CD4-positive, alpha-beta T cell treated with Interleukin-17A for 1 hour (primary cell): ENCODE data around the gene SH3RF3.

ENCODE experiments used
- DNase-seq: peaks from one replicate; pipeline ENCODE4 v3.0.0-alpha.2; 2020

The SH3RF3 gene

DNA sequence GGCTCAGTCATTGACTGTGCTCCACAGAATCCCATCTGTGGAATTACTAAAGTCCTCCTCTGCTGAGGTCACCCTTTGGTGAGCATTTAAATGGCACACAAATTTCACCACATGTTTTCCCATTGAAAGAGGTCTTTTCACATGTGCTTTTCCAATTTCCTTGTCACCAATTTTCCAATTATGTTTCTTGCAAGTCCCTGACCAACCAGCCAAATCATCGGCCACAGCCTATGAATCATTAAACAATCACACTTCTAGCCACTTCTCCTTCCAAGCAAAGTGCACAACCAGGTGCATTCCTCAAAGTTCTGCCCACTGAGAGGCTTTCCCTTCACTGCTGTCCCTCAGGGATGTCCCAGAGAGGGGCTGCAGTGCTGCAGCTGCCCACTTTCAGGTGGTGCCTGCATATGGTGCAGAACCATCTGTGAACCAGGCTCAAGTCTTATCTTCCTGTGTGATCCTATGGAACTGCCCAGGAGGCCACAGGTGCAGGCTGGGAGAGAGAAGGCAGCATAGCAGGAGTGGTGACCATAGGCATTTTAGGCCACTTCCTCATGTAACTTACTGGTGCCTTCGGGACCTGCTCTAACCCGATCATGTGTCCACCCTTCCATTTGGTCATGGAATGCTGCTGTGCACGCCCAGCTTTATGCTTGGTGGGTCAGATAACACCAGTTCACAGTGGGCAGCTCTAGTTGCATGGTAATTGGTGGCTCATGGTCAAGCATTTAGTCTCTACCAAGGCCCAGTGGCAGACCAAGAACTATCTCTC lies 331.7 kb downstream of the SH3RF3 start:
- no peak for DNase-seq

DNA sequence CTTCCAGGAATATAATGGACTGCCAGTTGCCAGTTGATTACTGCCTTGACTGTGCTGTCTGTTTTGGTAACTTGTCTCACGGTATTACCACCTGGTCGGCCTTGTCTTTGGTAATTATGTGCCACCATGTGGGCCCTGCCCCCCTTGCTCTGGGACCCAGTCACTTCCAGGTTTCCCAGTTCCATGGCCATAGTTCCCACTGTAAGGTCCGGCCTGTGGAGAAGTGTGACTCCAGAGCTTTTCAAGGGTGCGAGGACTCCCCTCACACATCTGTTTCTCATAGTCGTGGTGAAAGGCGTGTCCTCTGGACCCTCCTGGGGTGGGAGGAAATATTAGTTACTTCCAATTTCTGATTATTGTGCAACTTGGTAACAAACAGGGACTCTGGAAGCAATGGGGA lies 334.2 kb downstream of the SH3RF3 start:
- DNase-seq: no peak

DNA sequence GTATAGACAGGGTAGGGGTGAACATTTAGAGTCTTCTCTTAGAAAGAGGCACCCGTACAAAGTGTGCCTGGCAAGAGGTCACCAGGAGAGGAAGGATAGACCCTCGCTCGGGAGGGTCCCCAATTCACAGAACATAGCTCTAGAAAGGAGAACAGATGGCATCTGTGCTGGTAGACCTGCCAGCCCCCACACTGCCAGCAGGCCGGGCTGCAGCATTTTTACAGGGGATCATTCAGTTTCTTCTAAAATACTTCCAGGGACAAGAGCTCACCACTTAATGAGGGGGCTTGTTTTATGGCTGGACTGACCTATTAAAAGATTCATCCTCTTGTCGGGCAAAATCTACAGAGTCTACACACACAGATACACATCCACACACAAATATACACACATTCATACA lies 334.9 kb downstream of the SH3RF3 start:
- DNase-seq: no peak

DNA sequence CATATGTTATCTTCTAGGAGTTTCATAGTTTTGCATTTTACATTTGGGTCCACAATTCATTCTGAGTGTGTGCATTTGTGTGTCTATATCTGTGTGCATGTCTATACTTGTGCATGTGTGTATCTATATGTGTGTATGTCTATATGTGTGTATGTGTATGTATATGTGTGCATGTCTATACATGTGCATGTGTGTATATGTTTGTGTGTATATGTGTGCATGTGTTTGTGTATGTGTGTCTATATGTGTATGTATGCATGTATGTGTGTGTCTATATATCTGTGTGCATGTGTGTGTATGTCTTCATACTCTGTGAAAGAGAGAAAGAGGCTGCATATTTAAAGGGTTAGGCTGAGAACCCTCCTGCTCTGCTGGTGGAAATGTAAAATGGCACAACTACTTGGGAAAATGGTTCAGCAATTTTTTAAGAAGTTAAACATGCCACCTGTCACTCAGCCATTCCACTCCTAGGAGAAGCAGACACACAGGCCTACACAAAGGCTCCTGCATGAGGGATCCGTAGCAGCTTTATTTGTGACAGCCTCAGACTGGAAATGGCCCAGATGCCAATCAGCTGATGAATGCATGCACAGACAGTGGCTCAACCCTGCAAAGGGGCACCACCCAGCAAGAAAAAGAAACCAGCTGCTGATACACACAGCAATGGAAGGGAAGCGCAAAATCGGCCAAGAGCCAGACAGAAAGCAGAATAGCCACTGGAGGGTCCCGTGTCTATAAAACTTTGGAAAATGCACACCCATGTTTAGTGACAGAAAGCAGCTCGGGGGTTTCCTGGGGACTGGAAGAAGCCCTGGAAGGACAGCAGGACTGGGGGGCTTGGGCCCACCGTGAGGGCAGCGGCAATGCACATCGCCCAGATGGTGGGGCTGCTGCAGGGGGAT lies 337.9 kb downstream of the SH3RF3 start:
- DNase-seq: no peak

DNA sequence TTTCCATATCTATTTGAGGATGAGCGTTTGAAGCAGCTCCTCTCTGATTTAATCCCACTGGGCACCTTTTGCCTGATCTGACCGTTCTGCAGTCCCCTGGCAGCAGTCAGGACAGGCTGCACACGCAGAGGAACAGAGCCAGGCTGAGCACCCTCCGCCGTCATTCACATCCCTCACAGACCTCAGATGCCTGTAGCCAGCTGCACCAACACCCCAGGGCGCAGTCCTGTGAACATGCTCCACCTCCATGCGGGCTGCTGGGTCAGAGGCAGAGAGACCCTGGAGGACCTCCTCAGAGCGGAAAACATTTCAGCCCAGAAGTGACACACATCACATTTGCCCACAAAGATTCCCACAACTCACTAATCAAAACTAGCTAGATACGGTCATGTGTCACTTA lies 338.7 kb downstream of the SH3RF3 start:
- DNase-seq: no peak

DNA sequence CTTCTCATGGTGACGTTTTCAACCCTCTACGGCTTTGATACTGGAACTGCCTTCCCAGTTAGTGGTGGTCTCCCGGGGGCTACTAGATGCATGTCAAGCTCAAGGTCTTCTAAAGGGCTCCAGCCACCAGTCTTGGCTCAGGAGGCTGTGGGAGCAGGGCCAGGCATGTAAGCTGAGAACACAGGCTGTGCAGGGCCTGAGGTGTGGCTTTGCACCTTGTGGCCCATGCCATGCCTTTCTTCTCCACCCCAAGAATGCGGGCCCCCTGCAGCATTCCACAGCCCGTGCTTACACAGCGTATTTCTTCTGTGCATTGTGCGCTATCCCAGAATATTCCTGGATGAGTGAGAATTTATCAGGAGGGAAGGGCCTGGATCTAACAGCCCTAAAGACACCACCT lies 339.9 kb downstream of the SH3RF3 start:
- no peak for DNase-seq

DNA sequence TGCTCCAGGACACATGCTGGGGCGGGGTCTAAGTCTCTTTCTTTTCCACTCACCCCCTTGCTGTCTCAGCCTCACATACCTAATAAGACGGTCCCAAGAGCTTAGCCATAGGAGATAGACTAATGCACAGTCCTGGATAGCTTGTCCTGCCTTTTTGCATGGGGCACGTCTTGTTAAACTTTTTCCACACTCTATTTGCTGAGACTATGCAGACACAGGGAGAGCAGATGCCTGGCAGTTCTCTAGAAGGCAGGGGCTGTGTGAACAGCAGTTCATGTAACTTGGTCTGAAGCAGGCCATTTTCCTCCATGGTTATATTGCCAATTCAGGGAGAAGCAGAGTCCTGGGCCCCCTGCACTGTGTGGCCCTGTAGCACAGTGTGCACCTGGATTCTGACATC lies 342.7 kb downstream of the SH3RF3 start:
- no peak for DNase-seq

DNA sequence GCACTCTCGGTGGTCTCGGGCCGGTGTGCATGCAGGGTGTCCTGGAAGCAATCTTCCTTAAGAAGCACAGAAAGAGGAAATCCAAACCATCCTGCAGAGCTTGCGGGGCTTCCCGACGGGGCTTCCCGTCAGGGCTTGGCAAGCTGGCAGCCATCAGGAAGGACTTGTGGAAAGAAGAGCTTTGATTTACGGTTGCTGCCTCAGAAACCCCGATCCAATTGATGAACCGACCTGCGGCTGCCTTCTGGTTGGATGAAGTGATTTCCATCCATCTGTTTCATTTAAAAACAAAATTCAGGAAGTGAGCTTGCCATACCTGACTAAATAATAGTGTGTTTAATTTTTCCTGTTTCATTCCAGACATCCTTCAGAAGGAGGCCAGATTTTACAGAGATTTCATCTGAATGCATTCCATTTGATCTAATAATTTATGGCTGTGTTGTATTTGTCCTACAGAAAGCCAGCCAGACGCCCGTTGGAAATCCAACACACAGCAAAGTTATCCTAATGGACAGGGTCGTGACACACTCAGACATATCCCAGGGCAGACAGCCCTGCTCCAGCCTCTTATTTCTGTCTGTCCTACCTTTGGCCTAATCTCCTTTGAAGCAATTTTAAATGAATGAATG lies 343.4 kb downstream of the SH3RF3 start:
- DNase-seq: no peak

DNA sequence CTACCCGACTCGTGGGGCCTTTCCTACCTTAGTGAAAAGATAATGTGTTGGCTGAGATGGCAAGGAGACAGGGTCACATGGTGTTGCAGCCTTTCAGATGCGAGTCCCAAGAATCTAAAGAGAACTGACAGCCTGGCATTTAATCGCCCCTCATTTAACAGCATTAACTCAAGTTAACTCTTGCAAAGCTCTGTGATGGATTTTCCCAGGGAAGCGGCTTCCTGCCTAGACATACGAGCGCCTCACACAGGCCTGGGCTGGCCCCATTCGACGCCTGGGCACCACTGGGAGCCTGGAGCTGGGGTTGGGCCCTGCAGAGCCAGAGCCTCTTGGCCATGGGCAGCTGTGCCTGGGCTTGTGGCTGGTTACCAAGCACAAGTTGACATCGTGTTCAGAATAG lies 344.0 kb downstream of the SH3RF3 start:
- no peak for DNase-seq

DNA sequence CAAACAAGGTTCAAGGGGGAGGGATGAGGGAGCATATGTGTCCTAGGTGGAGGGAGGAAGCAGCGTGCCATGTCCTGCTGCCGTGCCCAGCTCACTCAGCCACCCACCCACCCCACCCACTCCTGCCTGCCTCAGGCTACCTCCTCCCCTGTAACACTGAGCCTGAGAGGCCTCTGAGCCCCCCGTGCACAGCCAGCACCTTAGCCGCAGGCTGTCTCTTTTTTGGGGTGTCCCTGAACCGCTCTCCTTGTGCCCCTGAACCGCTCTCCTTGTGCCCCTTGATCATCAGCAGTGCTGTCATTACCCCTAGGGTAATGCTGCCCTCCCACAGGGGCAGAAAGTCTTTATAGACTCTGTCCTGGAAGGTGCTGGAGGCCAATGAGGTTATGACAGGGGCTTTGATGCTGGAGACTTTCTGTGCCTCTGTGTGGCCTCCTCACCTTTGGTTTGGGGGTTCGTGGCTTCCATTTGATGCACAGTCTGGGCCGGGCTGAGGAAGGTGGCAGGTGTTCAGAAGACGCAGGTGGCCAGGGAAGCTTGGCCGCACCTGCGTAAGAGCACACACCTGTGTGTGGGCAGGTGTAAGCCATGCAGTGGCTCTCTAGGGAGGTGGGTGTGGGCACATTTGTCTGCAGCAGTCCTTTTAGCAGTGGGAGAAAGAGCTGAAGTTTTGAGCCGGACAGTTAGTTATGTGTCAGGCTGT lies 344.8 kb downstream of the SH3RF3 start:
- no peak for DNase-seq

DNA sequence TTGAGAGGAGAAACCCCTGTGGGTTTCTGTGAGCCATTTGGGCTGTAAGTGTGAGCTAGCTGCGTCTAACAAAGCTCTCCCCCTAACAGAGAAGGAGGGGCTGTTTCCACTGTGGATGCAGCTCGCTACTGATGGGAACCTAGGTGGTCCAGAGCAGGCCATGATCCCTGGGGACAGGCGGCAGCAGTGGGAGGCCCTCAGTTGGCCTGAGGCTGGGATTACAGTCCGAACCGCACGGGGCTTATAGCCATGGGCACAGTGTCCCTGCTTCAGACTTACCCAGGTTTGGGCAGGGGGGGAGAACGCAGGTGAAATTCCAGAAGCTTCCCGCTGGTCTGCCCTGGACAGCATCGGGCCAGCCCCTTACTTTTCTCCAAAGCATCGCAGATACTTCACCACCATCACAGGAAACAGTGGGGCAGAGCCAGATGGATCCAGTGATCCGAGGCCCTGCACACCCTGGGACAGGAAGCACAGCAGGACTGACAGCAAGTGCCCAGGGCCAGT lies 345.4 kb downstream of the SH3RF3 start:
- DNase-seq: no peak

DNA sequence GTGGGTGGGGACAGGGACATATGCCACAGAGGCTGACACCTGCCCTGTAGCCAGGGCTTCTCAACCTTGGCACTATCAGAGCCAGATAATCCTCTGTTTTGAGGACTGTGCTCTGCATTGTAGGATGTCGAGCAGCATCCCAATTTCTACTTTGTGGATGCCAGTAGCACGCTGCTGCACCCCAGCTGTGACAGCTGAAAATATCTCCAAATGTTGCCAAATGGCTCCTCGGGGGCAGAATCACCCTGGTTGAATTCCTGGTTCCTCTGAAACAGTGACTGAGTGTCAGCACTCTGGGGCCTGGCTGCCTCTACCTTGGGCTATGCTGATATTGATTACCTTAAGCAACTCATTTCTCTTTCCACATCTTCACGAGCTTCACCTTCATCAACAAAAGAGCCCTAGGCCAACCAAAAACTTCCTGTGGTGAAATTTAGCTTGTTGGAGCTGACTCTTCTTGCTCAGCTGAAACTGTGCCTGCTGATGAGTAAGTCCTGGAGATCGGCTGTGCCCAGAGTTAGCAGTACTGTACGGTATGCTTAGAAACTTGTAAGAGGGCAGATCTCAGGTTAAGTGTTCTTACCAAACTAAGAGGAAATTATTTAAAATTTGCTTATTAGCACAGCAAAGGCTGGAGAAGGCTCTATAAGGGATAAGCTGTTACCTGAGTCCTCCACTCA lies 346.7 kb downstream of the SH3RF3 start:
- no peak for DNase-seq

DNA sequence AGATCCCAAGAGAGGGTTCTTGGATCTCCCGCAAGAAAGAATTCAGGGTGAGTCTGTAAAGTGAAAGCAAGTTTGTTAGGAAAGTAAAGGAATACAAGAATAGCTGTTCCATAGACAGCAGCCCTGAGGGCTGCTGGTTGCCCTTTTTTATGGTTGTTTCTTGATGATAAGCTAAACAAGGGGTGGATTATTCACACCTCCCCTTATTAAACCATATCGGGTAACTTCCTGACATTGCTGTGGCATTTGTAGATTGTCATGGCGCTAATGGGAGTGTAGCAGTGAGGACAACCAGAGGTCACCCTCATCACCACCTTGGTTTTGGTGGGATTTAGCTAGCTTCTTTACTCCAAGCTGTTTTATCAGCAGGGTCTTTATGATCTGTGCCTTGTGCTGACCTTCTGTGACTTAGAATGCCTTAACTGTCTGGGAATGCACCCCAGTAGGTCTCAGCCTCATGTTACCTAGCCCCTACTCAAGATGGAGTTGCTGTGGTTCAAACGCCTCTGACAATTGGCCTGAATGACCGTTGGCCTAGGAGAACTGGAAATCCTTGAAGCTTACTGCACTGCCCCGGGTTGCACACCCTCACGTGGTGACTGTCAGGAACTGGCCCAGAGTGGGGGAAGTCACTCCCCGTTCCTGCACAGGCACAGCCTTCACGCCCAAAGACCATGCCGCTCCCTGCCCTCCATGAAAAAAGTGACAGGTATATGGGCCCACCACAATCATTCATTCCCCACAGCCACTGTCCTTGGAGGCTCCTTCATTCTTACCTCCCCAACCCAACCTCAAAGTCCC lies 347.8 kb downstream of the SH3RF3 start:
- no peak for DNase-seq

DNA sequence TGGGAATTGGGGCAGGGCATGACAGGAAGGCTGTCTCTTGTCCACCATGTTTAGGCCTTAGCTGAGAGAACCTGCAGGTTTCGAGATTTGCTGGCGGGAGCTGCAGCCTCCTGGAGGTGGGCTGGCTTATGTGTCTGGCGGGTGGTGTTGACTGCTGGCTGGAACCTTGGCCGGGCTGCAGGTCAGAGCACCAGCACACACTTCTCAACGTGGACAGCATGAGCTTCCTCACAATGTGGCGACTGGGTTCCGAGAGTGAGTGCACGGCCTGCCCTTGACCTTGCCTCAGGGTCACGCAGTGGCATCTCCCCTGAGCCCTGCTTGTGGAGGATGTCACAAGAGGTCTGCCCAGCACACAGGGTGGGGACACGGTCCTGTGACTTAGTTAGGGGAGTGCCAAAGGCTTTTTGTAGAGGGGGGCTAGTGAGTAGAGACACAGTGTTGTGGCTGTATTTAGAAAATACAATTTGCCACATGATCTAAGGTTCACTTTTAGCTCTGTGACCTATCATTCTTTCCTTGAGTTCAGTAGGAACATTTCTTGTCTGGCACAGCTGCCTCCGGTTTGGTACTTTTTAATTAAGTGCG lies 350.0 kb downstream of the SH3RF3 start:
- no peak for DNase-seq

DNA sequence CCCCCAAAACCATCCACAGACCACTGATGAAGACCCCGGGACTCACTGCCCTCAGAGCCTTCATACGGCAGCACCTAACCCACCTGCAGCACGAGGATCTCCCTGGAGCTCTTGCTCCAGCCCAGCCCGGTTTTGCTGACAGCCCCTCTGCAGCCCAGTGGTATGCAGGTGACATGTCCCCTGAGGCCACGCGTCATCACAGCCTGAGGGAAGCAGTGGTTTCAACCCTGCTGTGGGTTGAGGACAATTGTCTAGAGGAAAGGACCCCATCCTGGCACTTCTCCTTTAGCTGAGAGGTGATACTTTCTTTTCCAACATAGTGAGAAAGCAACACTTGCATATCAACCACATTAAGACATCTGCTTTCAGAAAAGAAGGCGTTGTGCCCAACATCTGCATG lies 350.8 kb downstream of the SH3RF3 start:
- no peak for DNase-seq

DNA sequence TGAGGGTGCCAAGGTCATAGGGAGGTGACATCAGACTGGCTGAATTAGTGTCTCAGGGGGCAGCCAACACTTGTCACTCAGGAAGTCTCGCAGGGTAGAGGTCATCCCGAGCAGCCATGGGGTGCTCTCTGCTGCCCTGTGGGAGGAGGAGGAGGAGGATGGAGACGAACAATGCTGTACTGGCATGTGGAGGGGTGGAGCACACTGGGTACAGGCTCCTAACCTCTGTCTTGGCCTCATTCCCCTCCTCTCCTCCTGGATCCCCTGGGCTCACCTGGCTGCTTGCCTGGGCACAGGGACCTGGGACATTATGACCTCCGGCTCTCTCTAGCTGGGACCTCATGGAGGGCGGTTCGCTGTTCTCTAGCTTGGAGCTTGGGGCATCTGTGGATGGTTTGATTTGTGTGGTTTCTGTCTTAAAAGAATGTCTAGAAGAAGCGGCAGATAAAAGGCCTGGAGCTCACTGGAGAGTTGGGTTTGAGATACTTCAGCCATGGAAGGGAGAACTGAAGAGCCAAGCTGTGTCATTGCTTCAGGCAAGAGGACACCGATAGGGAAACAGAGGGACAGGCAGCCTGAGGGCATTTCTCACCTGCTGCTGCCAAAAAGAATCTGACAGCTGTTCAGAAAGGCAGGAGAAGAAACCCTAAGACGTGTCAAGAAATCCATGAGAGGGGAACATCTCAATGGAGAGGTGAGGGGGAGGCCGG lies 351.6 kb downstream of the SH3RF3 start:
- no peak for DNase-seq

DNA sequence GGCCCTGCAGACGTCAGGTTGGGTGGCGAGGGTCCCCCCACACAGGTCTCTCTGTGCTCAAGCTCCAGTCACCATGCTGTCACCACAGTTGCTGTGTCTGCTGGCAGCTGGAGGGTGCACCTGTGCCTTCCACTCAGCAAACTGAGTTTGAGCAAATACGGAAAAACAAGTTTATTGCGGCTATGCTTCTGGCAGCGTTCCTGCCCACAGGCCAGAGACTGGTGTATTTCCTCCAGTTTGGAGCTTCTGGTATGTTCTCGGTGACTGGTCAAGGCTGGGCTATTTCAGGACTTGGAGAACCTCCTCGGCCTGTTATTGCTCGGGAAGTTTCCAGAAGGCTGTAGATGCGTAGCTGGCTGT lies 352.2 kb downstream of the SH3RF3 start:
- DNase-seq: no peak

DNA sequence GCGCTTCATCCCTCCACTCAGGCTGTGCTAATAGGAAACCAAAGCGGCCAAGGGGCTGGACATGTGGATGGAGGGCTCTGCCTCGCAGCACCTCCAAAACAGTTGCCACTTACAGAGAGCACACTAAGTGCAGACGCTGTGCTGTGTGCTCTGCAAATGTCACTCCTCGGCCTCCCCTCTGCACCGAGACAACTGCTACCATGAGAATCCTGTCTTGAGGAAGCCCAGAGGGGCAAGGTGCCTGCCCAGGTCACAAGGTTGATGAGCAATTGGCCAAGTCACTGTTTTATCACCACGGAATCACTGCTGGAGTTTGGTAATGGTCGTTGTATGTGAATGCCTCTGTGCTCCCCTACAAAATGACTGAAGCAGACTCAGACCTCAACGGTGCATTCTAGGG lies 352.6 kb downstream of the SH3RF3 start:
- DNase-seq: no peak

DNA sequence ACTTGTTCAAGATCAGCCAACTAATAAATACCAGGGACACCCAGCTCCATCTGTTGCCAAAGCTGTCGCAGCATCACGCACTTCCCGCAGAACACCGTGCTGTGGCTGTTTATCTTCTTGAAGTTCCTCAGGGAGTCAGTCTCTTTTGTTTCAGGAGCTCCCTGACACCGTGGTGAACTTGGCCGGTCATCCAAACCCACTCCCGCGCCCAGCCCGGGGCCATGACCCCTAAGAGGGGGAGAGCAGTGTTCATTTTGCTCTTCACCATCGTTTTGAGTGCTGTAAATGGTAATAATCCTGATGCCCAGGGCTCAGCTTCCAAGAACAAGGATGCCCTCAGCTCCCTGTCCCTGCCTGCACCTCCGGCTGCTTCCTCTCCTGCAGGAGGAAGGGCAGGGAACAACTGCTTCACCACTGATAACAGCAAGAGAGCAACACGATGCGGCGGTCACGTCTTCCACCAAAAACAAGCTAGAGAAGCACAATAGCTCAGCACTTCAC lies 353.4 kb downstream of the SH3RF3 start:
- no peak for DNase-seq
